Right atrium auricular region (tissue), 2 donors: ENCODE measurements around the gene CRCP. TPM values are rescaled to one million over a fixed set of nuclear protein-coding genes. Genes with fewer than 3 reads are reported as not detected.

ENCODE experiments used
- DNase-seq: peaks from one replicate; pipeline ENCODE4 v3.0.0-alpha.2; 2019; ENCODE audit warnings: low spot score
- H3K27ac ChIP-seq, 2 donors: fragments of 200-600 bp; sonication (generic); 1 replicate in 1 of 2; 2 replicates in 1 of 2; pipeline ENCODE4 v1.5.1; 2016 to 2019
- H3K27me3 ChIP-seq, 2 donors: fragments of 200-600 bp; sonication (generic); one replicate each; pipeline versions ENCODE4 v1.5.1 to v1.6.0; 2017 to 2019
- H3K36me3 ChIP-seq: fragments of 200-600 bp; sonication (generic); one replicate; pipeline ENCODE4 v1.5.1; 2016
- H3K4me1 ChIP-seq, 2 donors: fragments of 200-600 bp; sonication (generic); one replicate each; pipeline versions ENCODE4 v1.5.1 to v1.6.0; 2017 to 2019
- H3K4me3 ChIP-seq, 2 donors: fragments of 200-600 bp; sonication (generic); 1 replicate in 1 of 2; 2 replicates in 1 of 2; pipeline ENCODE4 v1.5.1; 2017 to 2019; ENCODE audit warnings: mild to moderate bottlenecking in 1 of 2, moderate library complexity in 1 of 2
- H3K9me3 ChIP-seq, 2 donors: fragments of 200-600 bp; sonication (generic); one replicate each; pipeline ENCODE4 v1.5.1; 2019
- total RNA-seq, 2 donors: library from RNA; depleted of rRNA; stranded (reverse); fragments of >200 nt; gene quantifications; one replicate each; pipeline ENCODE4 v1.1.0, GENCODE V29; 2016
- TF ChIP-seq, protein P1 (sequence below), 2 donors: fragments of 200-600 bp; sonication (generic); IDR thresholded peaks; one replicate each; pipeline ENCODE4 v1.5.1; 2019; ENCODE audit warnings: antibody characterized with exemption in 2 of 2

The CRCP gene
- total RNA-seq, 2 donors from 2014 or later: 29.9 to 44.9 TPM

DNA sequence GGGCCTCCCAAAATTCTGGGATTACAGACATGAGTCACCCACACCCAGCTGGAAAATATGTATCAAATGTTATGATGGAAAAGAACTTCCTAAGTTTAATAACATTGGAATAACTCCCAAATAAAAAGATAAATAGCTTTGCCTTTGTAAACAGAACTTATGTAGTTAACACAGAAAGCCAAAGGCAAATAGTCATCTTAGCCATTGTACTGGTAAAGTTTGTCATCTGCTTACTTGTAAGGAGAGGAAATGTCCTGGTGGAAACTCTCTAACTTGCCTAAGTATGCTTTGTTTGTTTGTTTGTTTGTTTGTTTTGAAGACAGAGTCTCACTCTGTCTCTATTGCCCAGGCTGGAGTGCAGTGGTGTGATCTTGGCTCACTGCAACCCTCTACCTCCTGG lies 66.7 kb downstream of the CRCP start:
- H3K4me1 ChIP-seq: no peaks in the 10 kb centered on the region
- no peak overlapping the region for H3K4me3 ChIP-seq
- no peak for DNase-seq
- H3K9me3 ChIP-seq: peaks cover 0 to 3% of the 10 kb centered on the region in 2 donors
- H3K27me3 ChIP-seq: no peaks in the 10 kb centered on the region
- H3K36me3 ChIP-seq: no peaks in the 10 kb centered on the region
- TF ChIP-seq, protein P1, sequence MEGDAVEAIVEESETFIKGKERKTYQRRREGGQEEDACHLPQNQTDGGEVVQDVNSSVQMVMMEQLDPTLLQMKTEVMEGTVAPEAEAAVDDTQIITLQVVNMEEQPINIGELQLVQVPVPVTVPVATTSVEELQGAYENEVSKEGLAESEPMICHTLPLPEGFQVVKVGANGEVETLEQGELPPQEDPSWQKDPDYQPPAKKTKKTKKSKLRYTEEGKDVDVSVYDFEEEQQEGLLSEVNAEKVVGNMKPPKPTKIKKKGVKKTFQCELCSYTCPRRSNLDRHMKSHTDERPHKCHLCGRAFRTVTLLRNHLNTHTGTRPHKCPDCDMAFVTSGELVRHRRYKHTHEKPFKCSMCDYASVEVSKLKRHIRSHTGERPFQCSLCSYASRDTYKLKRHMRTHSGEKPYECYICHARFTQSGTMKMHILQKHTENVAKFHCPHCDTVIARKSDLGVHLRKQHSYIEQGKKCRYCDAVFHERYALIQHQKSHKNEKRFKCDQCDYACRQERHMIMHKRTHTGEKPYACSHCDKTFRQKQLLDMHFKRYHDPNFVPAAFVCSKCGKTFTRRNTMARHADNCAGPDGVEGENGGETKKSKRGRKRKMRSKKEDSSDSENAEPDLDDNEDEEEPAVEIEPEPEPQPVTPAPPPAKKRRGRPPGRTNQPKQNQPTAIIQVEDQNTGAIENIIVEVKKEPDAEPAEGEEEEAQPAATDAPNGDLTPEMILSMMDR (IDR thresholded peaks at IDR 0.05): no peak
- H3K27ac ChIP-seq: no peak overlapping the region

DNA sequence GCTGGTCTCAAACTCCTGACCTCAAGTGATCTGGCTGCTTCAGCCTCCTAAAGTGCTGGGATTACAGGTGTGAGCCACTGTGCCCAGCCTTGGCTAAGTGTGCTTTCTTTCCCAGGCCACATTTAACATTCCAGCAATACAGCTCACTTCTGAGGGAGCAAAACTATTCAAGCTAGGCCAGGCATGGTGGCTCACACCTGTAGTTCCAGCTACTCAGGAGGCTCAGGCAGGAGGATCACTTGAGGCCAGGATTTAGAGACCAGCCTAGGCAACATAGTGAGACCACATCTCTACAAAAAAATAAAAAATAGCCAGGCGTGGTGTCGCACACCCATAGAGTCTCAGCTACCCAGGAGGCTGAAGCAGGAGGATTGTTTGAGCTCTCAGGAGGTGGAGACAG lies 67.2 kb downstream of the CRCP start:
- no peaks in the 10 kb centered on the region for H3K4me1 ChIP-seq
- no peak overlapping the region for H3K27ac ChIP-seq
- H3K4me3 ChIP-seq: no peak overlapping the region
- H3K9me3 ChIP-seq: peaks cover 0 to 3% of the 10 kb centered on the region in 2 donors
- no peaks in the 10 kb centered on the region for H3K27me3 ChIP-seq
- TF ChIP-seq, protein P1 (IDR thresholded peaks at IDR 0.05): no peak
- DNase-seq: no peak
- H3K36me3 ChIP-seq: no peaks in the 10 kb centered on the region

DNA sequence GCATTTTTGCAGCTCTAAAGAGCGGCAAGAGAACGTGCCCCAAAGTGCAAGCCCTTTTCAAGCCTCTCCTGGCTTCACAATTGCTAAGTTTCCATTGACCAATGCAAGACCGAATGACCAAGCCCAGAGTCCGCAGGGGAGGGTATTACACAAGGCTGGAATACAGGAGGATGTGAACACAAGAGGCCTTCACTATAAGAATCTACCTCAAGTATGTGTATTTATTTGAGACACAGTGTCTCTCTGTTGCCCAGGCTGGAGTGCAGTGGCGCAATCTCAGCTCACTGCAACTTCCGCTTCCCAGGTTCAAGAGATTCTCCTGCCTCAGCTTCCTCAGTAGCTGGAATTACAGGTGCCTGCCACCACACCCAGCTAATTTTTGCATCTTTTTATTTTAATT lies 68.3 kb downstream of the CRCP start:
- Histone ChIP-seq H3K27ac (no peak overlapping the region), H3K4me1 (no peaks in the 10 kb centered on the region), H3K36me3 (no peaks in the 10 kb centered on the region), H3K4me3 (no peak overlapping the region), H3K9me3 (peaks cover 0 to 3% of the 10 kb centered on the region in 2 donors), H3K27me3 (no peaks in the 10 kb centered on the region)
- no peak for DNase-seq
- TF ChIP-seq, protein P1 (IDR thresholded peaks at IDR 0.05): no peak

DNA sequence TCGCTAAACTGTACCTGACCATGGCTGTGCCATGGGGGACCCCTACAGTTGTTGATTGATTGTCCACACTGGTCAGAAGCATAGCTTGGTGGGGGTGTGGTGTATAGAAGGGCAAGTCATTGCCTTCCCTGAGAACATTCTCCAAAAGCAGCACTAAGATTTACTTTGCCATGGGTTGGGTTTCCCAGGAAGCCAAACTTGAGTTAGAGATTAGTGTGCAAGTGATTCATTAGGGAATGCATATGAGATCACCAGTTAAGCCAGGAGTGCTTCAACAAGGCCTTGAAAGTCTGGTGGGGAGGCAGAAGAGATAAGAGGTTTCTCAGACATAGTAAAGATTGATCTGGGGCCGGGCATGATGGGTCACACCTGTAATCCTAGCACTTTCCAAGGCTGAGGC lies 69.1 kb downstream of the CRCP start:
- TF ChIP-seq, protein P1 (IDR thresholded peaks at IDR 0.05): no peak
- H3K4me3 ChIP-seq: no peak overlapping the region
- no peak overlapping the region for H3K27ac ChIP-seq
- no peaks in the 10 kb centered on the region for H3K9me3 ChIP-seq
- no peaks in the 10 kb centered on the region for H3K36me3 ChIP-seq
- no peaks in the 10 kb centered on the region for H3K27me3 ChIP-seq
- no peaks in the 10 kb centered on the region for H3K4me1 ChIP-seq
- no peak for DNase-seq

DNA sequence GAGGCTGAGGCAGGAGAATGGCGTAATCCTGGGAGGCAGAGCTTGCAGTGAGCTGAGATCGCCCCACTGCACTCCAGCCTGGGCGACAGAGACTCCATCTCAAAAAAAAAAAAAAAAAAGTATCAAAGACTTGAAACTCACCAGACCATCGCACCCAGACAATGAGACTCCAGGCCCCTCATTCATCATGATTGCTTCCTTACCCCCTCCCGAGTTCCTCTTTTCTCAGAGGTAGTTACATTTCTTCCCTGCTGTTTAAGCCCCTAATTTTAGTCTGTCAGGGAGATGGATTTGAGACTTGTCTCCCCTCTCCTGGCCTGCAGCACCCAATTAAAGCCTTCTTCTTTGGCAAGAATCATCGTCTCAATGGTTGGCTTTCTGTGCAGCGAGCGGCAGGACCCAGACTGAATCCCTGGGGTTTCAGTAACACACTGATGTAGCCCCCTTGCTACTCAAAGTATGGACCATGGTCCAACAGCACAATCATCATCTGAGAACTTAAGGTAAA lies 71.1 kb downstream of the CRCP start:
- no peaks in the 10 kb centered on the region for H3K4me1 ChIP-seq
- TF ChIP-seq, protein P1 (IDR thresholded peaks at IDR 0.05): no peak
- H3K36me3 ChIP-seq: no peaks in the 10 kb centered on the region
- no peak overlapping the region for H3K4me3 ChIP-seq
- H3K9me3 ChIP-seq: no peaks in the 10 kb centered on the region
- no peak for DNase-seq
- no peak overlapping the region for H3K27ac ChIP-seq
- H3K27me3 ChIP-seq: no peaks in the 10 kb centered on the region

DNA sequence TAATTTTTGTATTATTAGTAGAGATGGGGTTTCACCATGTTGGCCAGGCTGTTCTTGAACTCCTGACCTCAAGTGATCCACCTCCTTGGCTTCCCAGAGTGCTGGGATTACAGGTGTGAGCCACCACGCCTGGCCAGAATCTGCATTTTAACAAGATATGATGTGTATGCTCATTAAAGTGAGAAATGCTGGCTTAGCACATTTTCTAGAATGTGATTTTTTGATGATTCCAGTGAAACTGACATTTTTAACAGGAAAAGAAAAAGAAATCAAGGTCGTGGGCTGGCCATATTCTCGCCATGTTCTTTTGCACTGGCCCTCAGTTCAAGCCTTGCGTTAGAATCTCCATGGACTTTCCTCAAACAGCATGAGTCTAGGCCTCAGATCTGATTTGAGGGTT lies 72.3 kb downstream of the CRCP start:
- H3K27ac ChIP-seq: no peak overlapping the region

More for the DNA sequence above, 72.3 kb downstream of the CRCP start:
- Histone ChIP-seq H3K4me3 (no peak overlapping the region), H3K27me3 (no peaks in the 10 kb centered on the region), H3K36me3 (no peaks in the 10 kb centered on the region), H3K9me3 (no peaks in the 10 kb centered on the region), H3K4me1 (no peaks in the 10 kb centered on the region)
- TF ChIP-seq, protein P1 (IDR thresholded peaks at IDR 0.05): no peak
- DNase-seq: no peak
